GM12873 (cell line): ENCODE data around the gene SKAP1.

ENCODE experiments used
- CTCF ChIP-seq: IDR thresholded peaks from 2 replicates; pipeline ENCODE4 v1.5.1; 2012; ENCODE audit warnings: low read depth, mild to moderate bottlenecking, moderate library complexity, low read length, control low read depth; ENCODE audit not compliant: insufficient read depth; ENCODE audit errors: missing control alignments

Gene SKAP1

GRCh38 chr17:48439110-48439850, 9.3 kb upstream of the SKAP1 start:
- no peak for TF ChIP-seq CTCF

- no peak for TF ChIP-seq CTCF
Measured at GRCh38 chr17:48438516-48439061, 8.6 kb upstream of the SKAP1 start.

- TF ChIP-seq CTCF = no peak
Measured at GRCh38 chr17:48433896-48434295, 3.9 kb upstream of the SKAP1 start.

- no peak for TF ChIP-seq CTCF
Measured at GRCh38 chr17:48432820-48433775, 3.1 kb upstream of the SKAP1 start.

- TF ChIP-seq CTCF = no peak
Measured at GRCh38 chr17:48429156-48429555, 858 bp downstream of the SKAP1 start.

- TF ChIP-seq CTCF = no peak
Measured at GRCh38 chr17:48427598-48427997, 2.4 kb downstream of the SKAP1 start.

GRCh38 chr17:48426761-48427500, 3.1 kb downstream of the SKAP1 start:
- TF ChIP-seq CTCF = no peak
